ENCODE measurements around the gene C11orf91.

Gene C11orf91

GRCh38 chr11:33700502-33701271 is at the start of gene C11orf91:
C11orf91 (minus strand) TSS chr11:33700826; CDS start chr11:33700740, 86 bp downstream.
- peak within 1 kb of the TSS; percentile 56 for H3K4me3 ChIP-seq (ENCODE audit: low read depth, low read length)
- DNase-seq (ENCODE audit: low read depth): no peak
- no peak for TF ChIP-seq CTCF (IDR thresholded peaks at IDR 0.05; ENCODE audit: control insufficient read depth, extremely low read depth, insufficient read depth)

DNA sequence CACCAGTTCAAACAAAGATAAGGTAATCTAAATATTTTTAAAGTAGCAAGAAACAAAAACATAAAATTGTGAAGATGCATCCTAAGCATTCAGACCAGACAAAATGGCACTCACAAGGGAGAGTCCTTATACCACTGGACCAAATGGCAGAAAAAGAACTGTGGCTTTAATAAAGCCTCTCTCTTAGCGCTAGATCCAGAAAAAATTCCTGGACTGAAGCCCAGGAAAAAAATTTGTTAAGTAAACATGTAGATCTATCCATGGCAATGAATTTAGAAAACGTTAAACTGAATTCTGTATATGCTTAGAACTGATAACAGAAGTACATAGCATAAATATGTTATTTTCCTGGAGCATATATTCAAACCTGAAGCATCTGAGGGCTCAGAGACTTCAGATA is 47.4 kb upstream of the C11orf91 start:
- no peak for DNase-seq (ENCODE audit: low read depth)
- no peak for TF ChIP-seq CTCF (IDR thresholded peaks at IDR 0.05; ENCODE audit: control insufficient read depth, extremely low read depth, insufficient read depth)
- H3K4me3 ChIP-seq (ENCODE audit: low read depth, low read length): no peak overlapping the region

DNA sequence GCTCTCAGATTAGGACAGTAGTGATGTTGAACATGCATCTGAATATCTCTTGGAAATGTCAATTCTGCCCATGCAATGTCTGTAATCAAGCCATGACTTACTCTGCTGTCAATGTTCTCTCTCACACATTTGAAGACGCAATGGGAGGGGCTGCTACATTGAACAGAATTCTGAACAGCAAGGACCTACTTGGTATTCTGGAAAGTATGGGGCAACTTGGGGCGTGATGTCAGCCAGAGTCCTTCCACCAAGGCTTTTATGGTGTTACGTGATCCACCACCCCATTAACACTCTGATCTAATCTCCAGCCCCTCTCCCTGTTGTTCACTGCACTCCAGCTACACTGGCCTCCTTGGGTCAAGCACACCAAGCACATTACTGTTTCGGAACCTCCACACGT is 42.7 kb upstream of the C11orf91 start:
- no peak for TF ChIP-seq CTCF (IDR thresholded peaks at IDR 0.05; ENCODE audit: control insufficient read depth, extremely low read depth, insufficient read depth)
- H3K4me3 ChIP-seq (ENCODE audit: low read depth, low read length): no peak overlapping the region
- no peak for DNase-seq (ENCODE audit: low read depth)

GRCh38 chr11:33742249-33742851 is 41.7 kb upstream of the C11orf91 start:
- no peak for DNase-seq (ENCODE audit: low read depth)
- H3K4me3 ChIP-seq (ENCODE audit: low read depth, low read length): no peak overlapping the region
- TF ChIP-seq CTCF (IDR thresholded peaks at IDR 0.05; ENCODE audit: control insufficient read depth, extremely low read depth, insufficient read depth): peak; percentile 55

DNA sequence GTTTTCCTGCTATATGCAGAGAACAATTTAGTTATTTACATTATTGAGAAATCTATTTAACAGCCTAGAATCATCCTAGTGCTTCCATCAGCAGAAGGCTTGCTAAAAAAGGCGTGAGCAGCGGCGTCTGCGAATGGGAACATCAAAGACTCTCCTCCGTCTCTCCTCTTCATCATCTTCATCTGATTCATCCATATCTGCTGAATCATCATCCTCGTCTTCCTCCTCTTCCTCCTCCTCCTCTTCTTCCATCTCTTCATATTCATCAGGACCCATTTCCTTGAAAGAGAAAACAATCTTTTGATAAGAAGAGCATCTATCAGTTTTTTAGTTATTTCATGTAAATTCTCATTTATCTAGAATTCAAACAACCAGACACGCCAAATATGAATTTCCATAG is 41.2 kb upstream of the C11orf91 start:
- DNase-seq (ENCODE audit: low read depth): no peak
- no peak for TF ChIP-seq CTCF (IDR thresholded peaks at IDR 0.05; ENCODE audit: control insufficient read depth, extremely low read depth, insufficient read depth)
- H3K4me3 ChIP-seq (ENCODE audit: low read depth, low read length): no peak overlapping the region

DNA sequence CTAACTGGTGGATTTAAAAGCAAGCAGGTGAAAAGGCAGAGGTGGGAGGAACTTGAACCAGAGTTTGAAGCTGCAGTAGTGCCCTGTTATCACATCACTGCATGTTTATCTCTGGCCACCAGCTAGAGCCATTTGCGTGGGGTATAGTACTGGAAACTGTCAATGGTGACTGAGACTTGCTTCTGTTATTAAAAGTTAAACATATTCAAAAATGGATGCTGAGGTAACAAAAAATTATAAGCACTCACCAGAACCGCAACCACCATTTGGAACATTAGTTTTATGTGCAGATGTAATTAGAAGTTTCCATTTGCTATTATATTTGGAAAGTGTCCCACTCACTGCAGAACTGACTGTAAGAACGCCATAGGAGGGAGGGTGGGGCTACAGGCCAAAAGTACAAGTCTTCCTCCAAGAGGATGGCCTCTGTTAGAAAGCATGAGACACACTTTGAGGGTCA is 36.8 kb upstream of the C11orf91 start:
- H3K4me3 ChIP-seq (ENCODE audit: low read depth, low read length): no peak overlapping the region
- DNase-seq (ENCODE audit: low read depth): no peak
- TF ChIP-seq CTCF (IDR thresholded peaks at IDR 0.05; ENCODE audit: control insufficient read depth, extremely low read depth, insufficient read depth): no peak
